Type B pancreatic cell (in vitro differentiated cells): ENCODE data around the gene ARHGAP8. TPM values are rescaled to one million over a fixed set of nuclear protein-coding genes. Genes with fewer than 3 reads are reported as not detected.

ENCODE experiments used
- DNase-seq: peaks from one replicate; pipeline ENCODE4 v3.0.0; 2021; ENCODE audit warnings: mixed read lengths; ENCODE audit not compliant: unreplicated experiment; ENCODE audit errors: extremely low spot score
- H3K27ac Mint-ChIP-seq: 2 replicates; pipeline ENCODE4 v1.8.0; 2021; ENCODE audit warnings: mild to moderate bottlenecking, mixed read lengths
- H3K27me3 Mint-ChIP-seq: 2 replicates; pipeline ENCODE4 v1.8.0; 2021; ENCODE audit warnings: mixed read lengths
- H3K36me3 Mint-ChIP-seq: 2 replicates; pipeline ENCODE4 v1.8.0; 2021; ENCODE audit warnings: mixed read lengths
- H3K4me1 Mint-ChIP-seq: one replicate; pipeline ENCODE4 v1.8.0; 2021; ENCODE audit warnings: mixed read lengths; ENCODE audit not compliant: unreplicated experiment
- H3K4me3 Mint-ChIP-seq: 2 replicates; pipeline ENCODE4 v1.8.0; 2021; ENCODE audit warnings: mild to moderate bottlenecking, mixed read lengths
- H3K9me3 Mint-ChIP-seq: 2 replicates; pipeline ENCODE4 v1.8.0; 2021; ENCODE audit warnings: mixed read lengths
- total RNA-seq: library from RNA; stranded (reverse); gene quantifications from 2 replicates; pipeline ENCODE4 v1.2.1, GENCODE V29; 2021; ENCODE audit warnings: low replicate concordance
- TF ChIP-seq, protein P1 (sequence below): fragments of 200-600 bp; sonication (generic); conservative IDR thresholded peaks from 2 replicates; pipeline ENCODE4 v1.5.0; 2021; ENCODE audit warnings: antibody characterized with exemption, mild to moderate bottlenecking

The ARHGAP8 gene
- total RNA-seq, 1 donor from 2014 or later: 18.0 TPM

DNA sequence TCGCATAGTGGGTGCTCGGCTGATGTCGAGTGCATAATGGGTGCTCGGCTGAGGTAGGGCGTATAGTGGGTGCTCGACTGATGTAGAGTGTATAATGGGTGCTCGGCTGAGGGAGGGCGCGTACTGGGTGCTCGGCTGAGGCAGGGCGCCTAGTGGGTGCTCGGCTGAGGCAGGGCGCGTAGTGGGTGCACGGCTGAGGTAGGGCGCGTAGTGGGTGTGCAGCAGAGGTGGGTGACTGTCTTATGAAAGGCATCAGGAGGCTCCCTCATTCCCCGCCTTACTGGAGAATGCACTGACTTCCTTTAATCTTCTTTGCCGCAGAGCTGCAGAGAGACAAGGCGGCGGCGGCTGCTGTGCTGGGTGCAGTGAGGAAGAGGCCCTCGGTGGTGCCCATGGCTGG, 33.8 kb downstream of the ARHGAP8 start:
- peaks cover 8% of the 10 kb centered on the region for H3K36me3 Mint-ChIP-seq
- no peak for DNase-seq
- H3K9me3 Mint-ChIP-seq: no peaks in the 10 kb centered on the region
- no peak overlapping the region for H3K4me3 Mint-ChIP-seq
- TF ChIP-seq, protein P1, sequence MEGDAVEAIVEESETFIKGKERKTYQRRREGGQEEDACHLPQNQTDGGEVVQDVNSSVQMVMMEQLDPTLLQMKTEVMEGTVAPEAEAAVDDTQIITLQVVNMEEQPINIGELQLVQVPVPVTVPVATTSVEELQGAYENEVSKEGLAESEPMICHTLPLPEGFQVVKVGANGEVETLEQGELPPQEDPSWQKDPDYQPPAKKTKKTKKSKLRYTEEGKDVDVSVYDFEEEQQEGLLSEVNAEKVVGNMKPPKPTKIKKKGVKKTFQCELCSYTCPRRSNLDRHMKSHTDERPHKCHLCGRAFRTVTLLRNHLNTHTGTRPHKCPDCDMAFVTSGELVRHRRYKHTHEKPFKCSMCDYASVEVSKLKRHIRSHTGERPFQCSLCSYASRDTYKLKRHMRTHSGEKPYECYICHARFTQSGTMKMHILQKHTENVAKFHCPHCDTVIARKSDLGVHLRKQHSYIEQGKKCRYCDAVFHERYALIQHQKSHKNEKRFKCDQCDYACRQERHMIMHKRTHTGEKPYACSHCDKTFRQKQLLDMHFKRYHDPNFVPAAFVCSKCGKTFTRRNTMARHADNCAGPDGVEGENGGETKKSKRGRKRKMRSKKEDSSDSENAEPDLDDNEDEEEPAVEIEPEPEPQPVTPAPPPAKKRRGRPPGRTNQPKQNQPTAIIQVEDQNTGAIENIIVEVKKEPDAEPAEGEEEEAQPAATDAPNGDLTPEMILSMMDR: no peak
- H3K27ac Mint-ChIP-seq: no peak overlapping the region
- H3K27me3 Mint-ChIP-seq: no peaks in the 10 kb centered on the region
- peaks cover 10% of the 10 kb centered on the region for H3K4me1 Mint-ChIP-seq

DNA sequence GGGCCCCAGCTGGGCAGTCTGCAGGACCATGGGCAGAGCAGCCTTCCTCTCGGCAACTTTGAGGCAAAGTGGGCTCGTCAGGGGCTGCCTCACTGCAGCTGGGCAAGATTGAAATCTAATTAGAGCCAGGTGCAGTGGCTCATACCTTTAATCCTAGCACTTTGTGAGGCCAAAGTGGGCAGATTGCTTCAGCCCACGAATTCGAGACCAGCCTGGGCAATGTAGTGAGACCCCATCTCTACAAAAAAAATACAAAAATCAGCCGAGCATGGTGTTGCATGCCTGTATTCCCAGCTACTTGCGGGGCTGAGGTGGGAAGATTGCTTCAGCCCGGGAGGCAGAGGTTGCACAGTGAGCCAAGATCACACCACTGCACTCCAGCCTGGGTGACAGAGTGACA, 34.2 kb downstream of the ARHGAP8 start:
- Mint-ChIP-seq H3K36me3 (peaks cover 8% of the 10 kb centered on the region), H3K4me3 (no peak overlapping the region), H3K4me1 (peaks cover 10% of the 10 kb centered on the region), H3K9me3 (no peaks in the 10 kb centered on the region), H3K27me3 (no peaks in the 10 kb centered on the region), H3K27ac (no peak overlapping the region)
- TF ChIP-seq, protein P1: no peak
- DNase-seq: no peak

DNA sequence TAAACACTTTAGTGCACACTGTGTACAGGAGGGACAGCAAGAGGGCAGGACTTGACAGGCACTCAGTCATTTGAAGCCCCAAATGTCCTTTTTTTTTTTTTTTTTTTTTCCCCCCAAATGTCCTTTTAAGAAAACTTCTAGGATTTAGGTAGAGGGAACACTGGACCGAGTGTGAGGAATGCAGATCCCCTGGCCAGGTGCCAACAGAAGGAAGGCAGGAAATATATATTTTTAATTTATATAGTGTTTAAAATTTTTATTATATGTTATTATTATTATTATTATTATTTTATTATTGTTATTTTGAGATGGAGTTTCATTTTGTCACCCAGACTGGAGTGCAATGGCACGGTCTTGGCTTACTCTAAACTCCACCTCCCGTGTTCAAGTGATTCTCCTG, 35.5 kb downstream of the ARHGAP8 start:
- Mint-ChIP-seq H3K4me1 (peaks cover 6% of the 10 kb centered on the region), H3K27ac (no peak overlapping the region), H3K4me3 (no peak overlapping the region), H3K36me3 (peaks cover 8% of the 10 kb centered on the region), H3K9me3 (no peaks in the 10 kb centered on the region), H3K27me3 (no peaks in the 10 kb centered on the region)
- no peak for DNase-seq
- TF ChIP-seq, protein P1: no peak

DNA sequence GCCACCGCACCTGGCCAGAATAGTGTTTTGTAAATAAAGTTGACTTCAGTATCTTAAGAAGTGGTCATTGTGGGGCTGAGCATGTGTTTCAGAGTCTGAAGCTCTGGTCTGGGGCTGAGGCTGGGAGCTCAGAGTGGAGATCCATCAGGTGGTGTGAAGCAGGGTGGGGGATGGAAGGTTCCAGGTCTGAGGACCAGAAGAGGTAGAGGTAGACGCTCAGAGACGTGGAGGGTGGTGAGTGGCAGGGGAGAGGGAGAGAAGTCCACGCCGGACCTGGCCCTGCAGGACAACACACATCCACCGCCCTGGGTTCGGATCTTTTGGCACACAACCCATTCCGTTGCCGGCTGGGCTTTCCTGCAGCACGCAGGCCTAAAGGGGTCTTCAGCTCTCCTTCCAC, 40.7 kb downstream of the ARHGAP8 start:
- Mint-ChIP-seq H3K4me3 (no peak overlapping the region), H3K9me3 (no peaks in the 10 kb centered on the region), H3K27me3 (no peaks in the 10 kb centered on the region), H3K27ac (no peak overlapping the region), H3K4me1 (peaks cover 26% of the 10 kb centered on the region), H3K36me3 (peaks cover 15% of the 10 kb centered on the region)
- DNase-seq: no peak
- TF ChIP-seq, protein P1: no peak

DNA sequence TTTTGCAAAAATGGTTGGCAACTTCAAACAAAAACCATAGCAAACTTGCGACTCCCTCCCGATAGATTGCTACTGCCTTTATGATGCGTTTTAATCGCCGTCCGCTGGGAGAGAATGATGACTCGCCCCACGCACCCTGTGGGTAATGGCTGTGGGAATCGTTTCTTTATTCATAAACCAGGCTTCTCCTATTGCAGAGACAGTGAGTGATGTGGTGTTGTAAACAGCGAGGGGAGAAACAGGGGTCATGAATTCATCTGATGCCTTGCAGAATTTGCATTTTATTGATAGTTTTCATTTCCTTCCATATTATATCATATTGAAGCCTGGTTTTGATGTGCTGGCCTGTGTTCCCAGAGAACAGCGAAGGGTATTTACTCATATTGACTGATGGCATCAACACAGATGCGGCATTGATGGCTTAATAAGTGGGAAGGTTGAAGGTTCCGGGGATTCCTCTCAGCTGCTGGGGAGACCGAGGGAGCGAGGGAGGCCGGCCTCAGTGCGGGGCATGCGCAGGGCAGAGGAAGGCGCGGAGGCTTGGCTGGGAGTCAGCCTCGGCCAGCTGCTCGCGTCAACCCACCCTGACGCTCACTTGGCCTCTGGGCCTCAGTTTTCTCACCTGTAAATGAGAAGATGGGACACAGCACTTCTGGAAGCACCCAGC, 41.3 kb downstream of the ARHGAP8 start:
- Mint-ChIP-seq H3K4me3 (no peak overlapping the region), H3K9me3 (no peaks in the 10 kb centered on the region), H3K27ac (no peak overlapping the region), H3K36me3 (peaks cover 14% of the 10 kb centered on the region), H3K4me1 (peaks cover 26% of the 10 kb centered on the region), H3K27me3 (no peaks in the 10 kb centered on the region)
- DNase-seq: no peak
- TF ChIP-seq, protein P1: no peak
